HG03432 (cell line): ENCODE results near the gene NR5A2.
"Not testable (repeated sequence)": the region's sequence is repeated elsewhere in the genome, so short reads cannot be mapped to it uniquely, and the experiment has no call there.

Experiments used
- ATAC-seq: cut with Tn5 transposase; IDR thresholded peaks from one replicate; pipeline ENCODE4 v1.9.1; 2021; ENCODE audit warnings: mild to moderate bottlenecking, moderate library complexity; ENCODE audit not compliant: unreplicated experiment

Gene NR5A2

DNA sequence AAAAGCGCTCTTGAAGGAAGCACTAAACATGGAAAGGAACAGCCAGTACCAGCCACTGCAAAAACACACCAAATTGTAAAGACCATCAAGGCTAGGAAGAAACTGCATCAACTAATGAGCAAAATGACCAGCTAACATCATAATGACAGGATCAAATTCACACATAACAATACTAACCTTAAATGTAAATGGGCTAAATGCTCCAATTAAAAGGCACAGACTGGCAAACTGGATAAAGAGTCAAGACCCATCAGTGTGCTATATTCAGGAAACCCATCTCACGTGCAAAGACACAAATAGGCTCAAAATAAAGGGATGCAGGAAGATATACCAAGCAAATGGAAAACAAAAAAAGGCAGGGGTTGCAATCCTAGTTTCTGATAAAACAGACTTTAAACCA, 159.8 kb downstream of the NR5A2 start:
- ATAC-seq = not testable (repeated sequence)

DNA sequence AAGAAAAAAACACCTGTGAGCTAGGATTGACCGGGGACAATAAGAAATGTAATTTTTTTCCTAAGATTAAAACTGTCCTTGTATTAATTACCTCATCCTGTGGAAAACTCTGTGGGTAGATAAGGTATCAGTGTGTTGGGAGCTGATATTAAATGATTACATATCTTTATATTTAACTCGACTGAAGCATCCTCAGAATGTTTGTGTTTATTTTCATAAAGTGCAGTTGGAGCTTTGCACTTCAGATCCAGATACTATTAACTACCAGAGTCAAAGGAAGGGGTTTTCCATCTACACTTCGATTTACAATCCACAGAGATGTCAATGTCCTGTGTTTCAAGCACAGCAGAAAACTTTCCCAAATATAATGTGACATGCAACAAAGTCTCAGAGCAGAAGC, 164.5 kb downstream of the NR5A2 start:
- ATAC-seq = no peak

DNA sequence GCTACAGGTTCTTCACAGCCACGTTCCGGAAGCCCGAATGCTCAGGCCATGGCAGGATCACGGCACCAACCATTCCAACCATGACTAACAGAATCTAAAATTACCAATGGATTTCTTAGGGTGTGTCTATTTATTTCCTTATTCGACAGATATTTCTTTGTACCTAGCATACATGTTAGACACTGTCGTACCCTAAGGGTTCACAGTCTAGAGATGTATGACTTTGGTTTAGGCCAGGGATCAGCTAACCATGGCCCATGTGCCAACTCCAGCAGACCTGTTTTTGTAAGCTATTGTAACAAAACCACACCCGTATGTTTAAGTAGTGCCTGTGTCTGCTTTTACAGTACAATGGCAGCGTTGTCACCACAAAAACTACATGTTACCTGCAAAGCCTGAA, 167.0 kb downstream of the NR5A2 start:
- no peak for ATAC-seq

DNA sequence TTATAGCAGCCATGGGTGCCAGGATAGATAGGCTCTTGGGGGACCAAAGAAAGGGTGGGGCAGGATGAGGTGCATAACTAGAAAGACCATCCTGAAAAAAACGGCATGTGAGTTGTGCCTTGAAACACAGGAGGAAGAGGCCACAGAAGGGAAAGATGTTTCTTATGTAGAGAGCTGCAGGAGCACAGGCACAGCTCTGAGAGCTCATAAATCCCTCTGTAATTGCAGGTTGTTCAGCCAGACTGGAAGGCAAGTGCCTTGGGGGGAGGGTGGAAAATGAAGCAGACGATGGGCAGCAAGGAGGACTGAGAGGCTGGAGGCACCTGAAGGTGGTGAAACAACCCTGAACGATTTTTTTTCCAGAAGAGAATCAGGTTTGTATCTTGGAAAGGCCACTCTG, 170.7 kb downstream of the NR5A2 start:
- no peak for ATAC-seq

DNA sequence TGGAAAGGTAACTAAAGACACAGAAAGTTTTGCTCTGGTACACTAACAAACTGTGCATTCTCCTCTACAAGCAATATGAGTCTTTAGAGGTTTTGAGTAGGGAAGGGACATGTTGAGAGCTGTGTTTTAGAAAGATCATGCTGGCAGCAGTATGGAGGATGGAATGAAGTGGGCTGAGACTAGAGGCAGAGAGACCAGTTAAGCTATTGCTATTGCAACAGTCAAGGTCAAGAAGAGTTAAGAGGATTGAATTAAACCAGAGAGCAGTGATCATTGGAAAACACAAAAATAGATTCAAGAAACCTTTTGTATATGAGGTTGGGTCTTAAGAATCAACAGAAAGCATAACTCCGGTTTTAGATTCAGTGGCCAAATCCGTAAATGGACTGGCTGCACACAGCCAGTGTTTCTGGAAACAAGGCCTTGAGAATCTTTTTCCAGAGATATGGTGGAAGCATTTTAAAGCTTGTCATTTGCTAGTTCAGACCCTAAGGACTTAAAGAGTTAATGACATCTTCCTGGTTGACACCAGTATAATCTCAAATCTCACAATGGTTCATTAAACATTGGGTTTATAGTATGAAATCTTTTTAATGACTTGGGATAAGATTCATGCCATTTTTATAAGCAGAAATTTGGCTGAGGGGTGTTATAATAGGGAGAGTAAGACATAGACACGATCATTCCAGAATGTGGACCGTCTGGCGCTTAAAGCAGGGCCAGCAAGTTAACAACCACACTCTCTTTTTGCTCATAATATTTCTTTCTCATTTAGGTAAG, 177.9 kb downstream of the NR5A2 start:
- no peak for ATAC-seq

DNA sequence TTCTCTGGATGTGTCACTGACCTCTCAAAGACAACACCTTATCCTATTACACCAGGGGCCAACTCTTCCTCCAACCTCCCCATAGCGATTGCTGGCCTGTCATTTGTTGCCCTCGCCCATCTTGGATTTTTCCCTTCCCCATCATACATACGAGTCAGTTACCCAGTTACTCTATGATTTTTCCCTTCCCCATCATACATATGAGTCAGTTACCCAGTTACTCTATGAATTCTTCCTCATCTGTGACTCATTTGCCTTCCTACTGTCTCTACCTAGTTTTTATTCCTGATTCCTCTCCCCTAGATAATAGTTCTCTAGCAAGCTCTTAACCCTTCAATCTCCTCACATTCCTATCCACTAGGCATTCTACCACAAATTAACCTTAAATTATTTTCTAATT, 178.8 kb downstream of the NR5A2 start:
- ATAC-seq = no peak

DNA sequence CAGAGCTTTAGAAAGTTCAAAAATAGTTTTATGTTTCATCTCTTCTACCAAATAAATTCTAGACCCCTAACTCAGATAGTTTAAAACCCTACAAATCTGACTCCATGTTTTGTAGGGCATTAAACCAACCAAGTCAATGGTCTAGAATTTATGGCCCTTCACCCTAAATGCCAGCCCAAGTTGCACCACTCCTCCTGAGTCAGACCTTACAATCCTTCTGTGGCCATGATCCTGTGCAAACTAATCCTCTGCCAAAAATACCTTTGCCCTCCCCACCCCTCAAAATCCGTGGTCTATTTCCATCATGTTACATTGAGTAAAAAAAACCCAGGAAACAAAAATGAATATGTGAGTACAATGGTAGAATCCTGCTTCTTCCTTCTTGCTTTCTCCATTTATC, 179.3 kb downstream of the NR5A2 start:
- ATAC-seq = no peak

DNA sequence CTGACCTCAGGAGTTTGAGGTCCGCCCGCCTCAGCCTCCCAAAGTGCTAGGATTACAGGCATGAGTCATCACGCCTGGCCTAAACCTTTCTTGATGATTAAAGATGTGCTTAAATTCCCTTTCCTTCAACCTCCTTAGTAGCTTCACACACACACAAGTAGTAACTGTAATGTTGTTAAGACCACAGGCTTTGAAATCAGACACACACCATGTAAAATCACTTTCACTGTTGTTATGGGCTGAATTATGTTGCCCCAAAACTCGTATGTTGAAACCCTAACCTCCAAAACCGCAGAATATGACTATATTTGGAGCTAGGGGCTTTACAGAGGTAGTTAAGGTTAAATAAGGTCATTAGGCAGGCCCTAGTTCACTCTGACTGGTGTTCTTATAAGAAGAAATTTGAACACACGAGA, 180.2 kb downstream of the NR5A2 start:
- peak; percentile 95 for ATAC-seq

DNA sequence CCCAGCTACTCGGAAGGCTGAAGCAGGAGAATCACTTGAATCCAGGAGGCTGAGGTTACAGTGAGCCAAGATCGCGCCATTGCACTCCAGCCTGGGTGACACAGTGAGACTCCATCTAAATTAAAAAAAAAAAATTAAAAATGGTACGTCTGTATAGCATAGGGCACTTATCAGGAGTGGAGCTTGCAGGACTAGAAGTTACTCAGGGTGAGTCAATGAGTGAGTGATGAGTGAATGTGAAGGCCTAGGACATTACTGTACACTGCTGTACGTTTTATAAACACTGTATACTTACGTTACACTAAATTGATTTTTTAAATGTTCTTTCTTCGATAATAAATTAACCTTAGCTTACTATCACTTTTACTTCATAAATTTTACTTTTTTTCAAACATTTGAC, 183.6 kb downstream of the NR5A2 start:
- no peak for ATAC-seq

DNA sequence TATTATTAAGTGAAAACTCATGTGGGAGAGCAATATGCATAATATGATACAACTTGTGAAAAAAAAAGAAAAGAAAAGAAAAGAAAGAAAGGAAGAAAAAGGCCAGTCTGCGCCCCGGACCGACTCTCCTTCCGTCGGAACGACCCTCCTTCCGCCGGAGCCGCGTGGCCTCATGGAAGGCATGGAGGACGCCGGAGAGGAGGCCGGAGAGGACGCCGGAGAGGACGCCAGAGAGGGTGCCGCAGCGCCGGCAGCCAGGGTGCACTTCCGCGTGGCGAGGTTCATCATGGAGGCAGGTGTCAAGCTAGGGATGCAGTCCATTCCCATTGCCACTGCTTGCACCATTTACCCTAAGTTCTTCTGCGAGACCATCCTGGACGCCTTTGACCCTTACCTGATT, 185.9 kb downstream of the NR5A2 start:
- ATAC-seq = no peak

DNA sequence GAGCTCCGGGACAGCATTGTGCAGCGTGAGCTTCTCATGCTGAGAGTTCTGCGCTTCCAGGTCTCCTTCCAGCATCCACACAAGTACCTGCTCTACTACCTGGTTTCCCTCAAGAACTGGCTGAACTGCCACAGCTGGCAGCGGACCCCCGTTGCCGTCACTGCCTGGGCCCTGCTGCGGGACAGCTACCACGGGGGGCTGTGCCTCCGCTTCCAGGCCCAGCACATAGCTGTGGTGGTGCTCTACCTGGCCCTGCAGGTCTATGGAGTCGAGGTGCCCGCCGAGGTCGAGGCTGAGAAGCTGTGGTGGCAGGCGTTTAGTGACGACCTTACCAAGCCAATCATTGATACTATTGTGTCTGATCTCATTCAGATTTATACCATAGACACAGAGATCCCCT, 186.4 kb downstream of the NR5A2 start:
- no peak for ATAC-seq

DNA sequence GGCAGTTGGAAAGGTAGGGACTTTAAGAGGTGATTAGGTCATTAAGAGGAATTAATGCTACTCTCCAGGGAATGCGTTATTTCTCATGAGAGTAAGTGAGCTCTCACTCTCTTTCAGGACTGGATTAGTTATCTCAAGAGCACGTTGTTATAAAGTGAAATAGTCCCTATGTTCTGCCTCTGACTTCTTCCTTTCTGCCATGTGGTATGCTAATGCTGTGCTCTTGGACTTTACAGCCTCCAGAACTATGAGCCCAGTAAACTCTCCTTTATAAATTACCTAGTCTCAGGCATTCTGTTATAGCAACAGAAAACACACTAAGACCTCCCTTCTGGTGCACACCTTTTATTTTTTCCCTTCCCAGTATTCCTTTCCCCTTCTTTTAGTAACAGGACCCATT, 187.8 kb downstream of the NR5A2 start:
- no peak for ATAC-seq

DNA sequence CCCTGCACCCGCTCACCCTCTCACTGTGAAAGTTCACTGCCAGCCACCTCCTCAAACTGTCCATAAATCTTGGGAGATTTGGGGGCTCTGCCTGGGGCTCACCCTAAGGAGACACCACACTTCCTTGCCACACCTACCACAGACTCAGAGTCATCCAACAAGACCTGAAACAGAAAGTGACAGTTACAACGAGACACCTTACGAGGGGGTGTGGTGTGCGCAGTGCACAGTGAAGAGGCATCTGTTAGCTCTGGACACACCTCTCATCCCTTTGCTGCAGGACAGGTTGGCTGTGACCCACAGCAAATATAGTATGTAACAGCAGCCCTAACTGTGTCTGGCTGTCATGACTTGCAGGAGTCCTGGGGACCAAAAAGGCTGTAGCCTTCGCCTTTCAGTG, 190.2 kb downstream of the NR5A2 start:
- peak; percentile 71 for ATAC-seq

DNA sequence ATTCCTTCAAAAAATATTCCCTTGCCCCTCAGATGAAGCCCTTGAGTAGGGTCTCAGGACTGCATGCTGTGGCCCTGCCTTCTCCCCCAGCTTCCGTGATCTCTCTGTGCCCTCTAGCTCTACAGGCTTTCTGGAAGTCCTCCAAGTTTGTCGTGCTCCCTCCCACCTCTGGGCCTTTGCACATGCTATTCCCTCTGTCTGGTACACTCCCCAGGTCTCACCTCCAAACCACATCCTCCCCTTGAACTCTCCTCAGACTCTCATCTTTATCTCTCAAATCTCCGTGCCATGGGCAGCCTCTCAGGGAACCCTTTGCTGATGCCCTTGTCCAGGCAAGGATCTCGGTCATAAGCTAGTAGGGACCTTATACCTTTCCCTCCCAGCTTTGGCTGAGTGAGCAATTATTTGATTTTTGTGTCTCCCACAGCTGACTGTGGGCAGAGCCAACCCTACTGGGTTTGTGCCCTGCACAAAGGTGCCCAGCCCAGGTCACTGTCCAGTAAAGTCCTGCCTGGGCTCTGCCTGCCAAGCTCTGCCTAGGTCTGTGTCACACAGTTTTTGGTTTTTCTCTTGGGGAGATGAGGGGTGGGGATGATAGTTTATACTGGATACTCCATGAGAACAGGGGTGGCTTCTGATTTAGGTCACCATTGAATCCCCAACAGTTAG, 194.2 kb downstream of the NR5A2 start:
- no peak for ATAC-seq

DNA sequence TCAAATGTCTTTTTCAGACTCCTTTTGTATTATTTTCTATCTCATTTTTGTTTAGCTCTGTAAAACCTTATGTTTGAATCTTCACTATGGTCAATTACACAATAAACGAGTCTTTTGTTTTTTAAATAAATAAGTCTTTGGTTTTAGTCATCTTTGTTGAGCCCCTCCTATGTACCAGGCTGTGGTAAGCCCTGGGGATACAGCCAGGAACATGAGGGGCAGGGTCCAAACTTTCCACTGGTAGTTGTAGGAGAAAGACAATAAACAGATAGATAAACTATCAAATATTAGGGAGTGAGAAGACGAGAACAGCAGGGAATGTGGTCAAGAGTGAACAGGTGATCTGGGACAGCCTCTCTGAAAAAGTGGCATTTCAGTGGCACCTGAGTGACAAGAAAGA, 195.7 kb downstream of the NR5A2 start:
- ATAC-seq = no peak

DNA sequence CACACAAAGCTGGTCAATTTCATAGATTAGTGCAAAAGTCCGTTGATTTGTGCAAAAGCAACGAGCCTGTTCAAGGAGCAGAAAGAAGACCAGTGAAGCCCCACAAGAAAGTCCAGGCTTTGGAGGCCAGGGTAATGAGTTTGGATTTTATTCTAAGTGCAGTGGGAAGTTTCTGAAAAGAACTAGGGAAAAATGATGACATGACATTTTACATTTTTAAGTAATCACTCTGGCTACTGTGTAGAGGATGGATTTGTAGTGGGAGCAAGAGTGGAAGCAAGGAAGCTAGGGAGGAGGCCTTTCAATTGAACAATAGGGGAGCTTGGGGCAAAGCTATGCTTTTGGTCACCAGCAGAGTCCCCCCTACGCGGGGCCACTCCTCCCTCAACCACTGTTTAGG, 196.1 kb downstream of the NR5A2 start:
- no peak for ATAC-seq

DNA sequence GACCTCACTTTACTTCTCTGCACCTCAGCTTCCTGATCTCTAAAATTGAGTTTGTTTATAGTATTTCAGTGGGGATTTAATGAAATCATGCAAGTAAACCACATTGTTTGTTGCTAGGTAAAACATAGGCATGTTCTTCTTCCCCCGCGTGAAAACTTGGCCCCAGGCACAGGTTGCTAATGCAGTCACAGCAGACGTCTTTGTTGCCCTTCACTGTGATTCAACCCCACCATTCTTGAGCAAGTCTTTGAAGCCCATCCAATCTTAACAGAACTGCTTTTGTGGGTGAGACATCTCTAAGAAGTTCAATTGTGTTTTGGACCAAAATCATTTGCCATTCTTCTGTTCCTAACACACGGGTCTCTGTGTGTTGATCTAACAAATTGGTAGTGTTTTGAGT, 196.8 kb downstream of the NR5A2 start:
- ATAC-seq = no peak

DNA sequence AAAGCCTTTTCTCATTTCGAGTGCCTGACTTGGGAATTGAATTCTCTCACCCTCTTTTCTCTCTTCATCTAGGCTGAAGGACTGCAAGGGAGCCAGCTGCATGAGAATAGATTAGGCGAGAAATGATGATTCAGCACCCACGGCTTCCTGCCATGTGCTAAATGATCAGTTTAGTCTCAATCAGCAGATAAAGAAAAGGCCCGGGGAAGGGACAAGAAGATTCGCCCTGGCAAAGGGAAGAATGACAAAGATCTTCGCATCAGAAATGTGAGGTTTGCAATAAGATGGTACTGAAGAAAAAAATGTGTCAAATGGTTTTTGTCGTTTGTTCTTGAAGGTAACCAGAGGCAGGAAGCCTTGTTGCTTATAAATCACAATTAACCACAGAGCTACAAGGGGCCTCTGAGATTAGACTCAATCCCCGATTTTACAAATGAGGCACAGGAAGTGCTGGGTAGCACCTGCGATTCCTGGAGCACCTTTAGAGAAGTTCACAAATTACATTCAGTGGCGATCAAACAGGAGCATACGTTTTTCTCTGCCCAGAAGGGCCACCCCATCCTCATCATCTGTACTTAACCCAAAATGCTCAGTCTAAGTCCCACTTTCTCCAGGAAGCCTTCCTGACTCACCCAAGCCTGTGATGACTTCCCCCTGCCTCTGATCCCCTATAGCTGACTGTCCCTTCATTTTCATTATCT, 198.9 kb downstream of the NR5A2 start:
- peak; percentile 39 for ATAC-seq

DNA sequence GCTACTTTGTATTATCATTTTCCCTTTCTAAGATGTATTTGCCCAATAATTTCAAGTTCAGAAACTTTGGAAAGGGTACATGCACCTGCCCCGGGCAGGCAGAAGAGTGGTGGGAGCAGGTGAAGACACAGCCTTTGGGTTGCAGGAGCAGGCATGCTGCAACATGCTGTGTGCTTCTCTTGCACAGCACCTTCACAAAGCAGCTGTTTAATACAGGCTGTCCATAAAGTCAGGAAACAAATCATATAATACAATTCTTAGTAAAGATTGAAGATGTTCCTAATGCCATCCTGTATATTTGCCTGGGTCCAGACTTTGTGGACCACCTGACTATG, 199.4 kb downstream of the NR5A2 start:
- no peak for ATAC-seq
